Astrocyte (in vitro differentiated cells and primary cell): Measurements from ENCODE around the gene TRMT1. TPM values are rescaled to one million over a fixed set of nuclear protein-coding genes. Genes with fewer than 3 reads are reported as not detected.

ENCODE experiments used
- DNase-seq: peaks from one replicate; pipeline ENCODE4 v3.0.0-alpha.2; 2010; ENCODE audit warnings: low read depth
- FAIRE-seq: peaks from 2 replicates; lab custom pipeline; 2011; peaks lifted over from hg19 to GRCh38; lab: Jason Lieb, UNC
- H2AFZ ChIP-seq: 2 replicates; pipeline ENCODE4 v1.6.0; 2012; ENCODE audit warnings: low read depth, low read length, inconsistent platforms
- H3K27ac ChIP-seq: 2 replicates; pipeline ENCODE4 v1.5.1; 2011; ENCODE audit warnings: low read depth, low read length, inconsistent platforms
- H3K27me3 ChIP-seq: 2 replicates; pipeline ENCODE4 v1.6.0; 2011; ENCODE audit warnings: low read length, inconsistent platforms; ENCODE audit not compliant: insufficient read depth
- H3K36me3 ChIP-seq: 2 replicates; pipeline ENCODE4 v1.5.1; 2011; ENCODE audit warnings: low read length, inconsistent platforms; ENCODE audit not compliant: insufficient read depth
- H3K4me1 ChIP-seq: 2 replicates; pipeline ENCODE4 v1.5.1; 2011; ENCODE audit warnings: low read length, inconsistent platforms; ENCODE audit not compliant: insufficient read depth
- H3K4me2 ChIP-seq: 2 replicates; pipeline ENCODE4 v1.6.0; 2012; ENCODE audit warnings: low read length, inconsistent platforms
- H3K4me3 ChIP-seq: 2 replicates; pipeline ENCODE4 v1.5.1; 2011; ENCODE audit warnings: low read depth, mild to moderate bottlenecking, low read length, inconsistent platforms; ENCODE audit not compliant: insufficient read depth
- H3K79me2 ChIP-seq: 2 replicates; pipeline ENCODE4 v1.6.0; 2012; ENCODE audit warnings: mild to moderate bottlenecking, low read length, inconsistent platforms; ENCODE audit not compliant: insufficient read depth
- H3K9ac ChIP-seq: 2 replicates; pipeline ENCODE4 v1.6.0; 2012; ENCODE audit warnings: mild to moderate bottlenecking, low read length, inconsistent platforms
- H3K9me3 ChIP-seq: 2 replicates; pipeline ENCODE4 v1.5.1; 2012; ENCODE audit warnings: low read depth, mild to moderate bottlenecking, low read length, inconsistent platforms; ENCODE audit not compliant: insufficient read depth
- H4K20me1 ChIP-seq: 2 replicates; pipeline ENCODE4 v1.6.0; 2012; ENCODE audit warnings: low read length, inconsistent platforms; ENCODE audit not compliant: insufficient read depth
- H3K27ac Mint-ChIP-seq: one replicate; pipeline ENCODE4 v1.8.0; 2021; ENCODE audit warnings: mild to moderate bottlenecking, mixed read lengths; ENCODE audit not compliant: unreplicated experiment
- H3K27me3 Mint-ChIP-seq: one replicate; pipeline ENCODE4 v1.8.0; 2021; ENCODE audit warnings: low read depth, mixed read lengths; ENCODE audit not compliant: unreplicated experiment
- H3K36me3 Mint-ChIP-seq: one replicate; pipeline ENCODE4 v1.8.0; 2021; ENCODE audit warnings: low read depth, mixed read lengths; ENCODE audit not compliant: unreplicated experiment
- H3K4me1 Mint-ChIP-seq: one replicate; pipeline ENCODE4 v1.8.0; 2021; ENCODE audit warnings: low read depth, mixed read lengths; ENCODE audit not compliant: unreplicated experiment
- H3K4me3 Mint-ChIP-seq: one replicate; pipeline ENCODE4 v1.8.0; 2021; ENCODE audit warnings: mild to moderate bottlenecking, moderate library complexity, mixed read lengths; ENCODE audit not compliant: unreplicated experiment
- H3K9me3 Mint-ChIP-seq: one replicate; pipeline ENCODE4 v1.8.0; 2021; ENCODE audit warnings: mild to moderate bottlenecking, mixed read lengths; ENCODE audit not compliant: unreplicated experiment
- EZH2 ChIP-seq: IDR thresholded peaks from 2 replicates; pipeline ENCODE4 v1.6.1; 2012; ENCODE audit warnings: mild to moderate bottlenecking, low read length, inconsistent platforms; ENCODE audit not compliant: insufficient read depth
- total RNA-seq: library from RNA; stranded (reverse); gene quantifications from 2 replicates; pipeline ENCODE4 v1.2.1, GENCODE V29; 2021
- TF ChIP-seq, protein P1 (sequence below): IDR thresholded peaks from 2 replicates; pipeline ENCODE4 v1.5.1; 2011; ENCODE audit warnings: low read depth, mild to moderate bottlenecking, inconsistent platforms, low read length, moderate library complexity; ENCODE audit not compliant: insufficient read depth

The TRMT1 gene
- total RNA-seq, 1 donor from 2014 or later: 43.3 TPM

DNA sequence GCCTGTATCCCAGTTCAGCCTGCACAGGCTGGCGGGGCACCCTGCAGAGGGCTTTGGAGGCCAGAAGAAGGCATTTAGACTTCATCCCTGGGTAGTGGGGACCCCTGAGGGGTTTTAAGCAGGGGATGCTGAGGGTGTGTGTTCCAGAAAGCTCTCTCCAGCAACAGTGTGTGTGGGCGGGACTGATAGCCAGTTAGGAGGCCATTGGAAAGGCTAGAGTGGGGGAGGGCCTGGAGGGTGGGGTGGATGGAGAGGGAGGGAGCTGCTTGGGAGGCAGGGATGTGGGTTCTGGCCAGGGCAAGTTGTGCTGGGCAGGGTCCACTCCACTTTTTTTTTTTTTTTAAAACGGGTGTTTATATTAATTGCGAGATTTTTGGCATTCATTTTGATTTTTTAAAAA lies 42.2 kb downstream of the TRMT1 start:
- no peak overlapping the region for H3K4me2 ChIP-seq
- Mint-ChIP-seq H3K27ac (no peak overlapping the region), H3K4me3 (no peak overlapping the region), H3K27me3 (peaks cover 80% of the 10 kb centered on the region), H3K4me1 (peaks cover 1% of the 10 kb centered on the region), H3K9me3 (no peaks in the 10 kb centered on the region), H3K36me3 (peaks cover 17% of the 10 kb centered on the region)
- no peak overlapping the region for H3K9ac ChIP-seq
- no peak overlapping the region for H3K4me3 ChIP-seq
- FAIRE-seq: no peak
- no peaks in the 10 kb centered on the region for H3K9me3 ChIP-seq
- H3K27ac ChIP-seq: no peak overlapping the region
- H3K36me3 ChIP-seq: peaks cover 2% of the 10 kb centered on the region
- H4K20me1 ChIP-seq: peaks cover 64% of the 10 kb centered on the region
- H3K4me1 ChIP-seq: peaks cover 15% of the 10 kb centered on the region
- no peak overlapping the region for H2AFZ ChIP-seq
- TF ChIP-seq EZH2: no peak
- TF ChIP-seq, protein P1, sequence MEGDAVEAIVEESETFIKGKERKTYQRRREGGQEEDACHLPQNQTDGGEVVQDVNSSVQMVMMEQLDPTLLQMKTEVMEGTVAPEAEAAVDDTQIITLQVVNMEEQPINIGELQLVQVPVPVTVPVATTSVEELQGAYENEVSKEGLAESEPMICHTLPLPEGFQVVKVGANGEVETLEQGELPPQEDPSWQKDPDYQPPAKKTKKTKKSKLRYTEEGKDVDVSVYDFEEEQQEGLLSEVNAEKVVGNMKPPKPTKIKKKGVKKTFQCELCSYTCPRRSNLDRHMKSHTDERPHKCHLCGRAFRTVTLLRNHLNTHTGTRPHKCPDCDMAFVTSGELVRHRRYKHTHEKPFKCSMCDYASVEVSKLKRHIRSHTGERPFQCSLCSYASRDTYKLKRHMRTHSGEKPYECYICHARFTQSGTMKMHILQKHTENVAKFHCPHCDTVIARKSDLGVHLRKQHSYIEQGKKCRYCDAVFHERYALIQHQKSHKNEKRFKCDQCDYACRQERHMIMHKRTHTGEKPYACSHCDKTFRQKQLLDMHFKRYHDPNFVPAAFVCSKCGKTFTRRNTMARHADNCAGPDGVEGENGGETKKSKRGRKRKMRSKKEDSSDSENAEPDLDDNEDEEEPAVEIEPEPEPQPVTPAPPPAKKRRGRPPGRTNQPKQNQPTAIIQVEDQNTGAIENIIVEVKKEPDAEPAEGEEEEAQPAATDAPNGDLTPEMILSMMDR: no peak
- no peak for DNase-seq
- peaks cover 32% of the 10 kb centered on the region for H3K79me2 ChIP-seq
- H3K27me3 ChIP-seq: no peaks in the 10 kb centered on the region

DNA sequence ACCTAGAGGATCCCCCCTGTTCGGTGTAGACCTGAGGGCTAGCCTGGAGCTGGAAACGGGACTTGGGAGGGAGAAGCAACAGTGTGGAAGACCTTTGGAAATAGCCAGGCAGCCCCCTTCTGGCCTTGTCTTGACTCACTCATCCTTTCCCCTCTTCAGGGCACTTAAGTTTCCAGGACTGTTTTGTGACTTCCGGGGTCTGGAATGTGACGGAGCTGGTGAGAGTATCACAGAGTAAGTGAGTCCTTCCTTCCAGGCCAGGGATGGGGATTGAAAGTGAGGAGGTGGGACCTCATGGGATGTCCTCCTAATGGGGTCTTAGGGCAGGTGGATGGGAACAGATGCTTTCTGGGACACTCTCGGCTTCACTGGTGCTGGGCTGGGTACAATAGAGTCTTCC lies 43.3 kb downstream of the TRMT1 start:
- TF ChIP-seq, protein P1: no peak
- Histone ChIP-seq H3K9me3 (no peaks in the 10 kb centered on the region), H3K36me3 (peaks cover 2% of the 10 kb centered on the region), H3K4me3 (no peak overlapping the region), H3K27me3 (no peaks in the 10 kb centered on the region), H3K4me2 (no peak overlapping the region), H3K27ac (no peak overlapping the region), H3K79me2 (peaks cover 43% of the 10 kb centered on the region), H2AFZ (no peak overlapping the region), H3K9ac (no peak overlapping the region), H4K20me1 (peaks cover 68% of the 10 kb centered on the region), H3K4me1 (peaks cover 12% of the 10 kb centered on the region)
- Mint-ChIP-seq H3K4me3 (no peak overlapping the region), H3K27ac (no peak overlapping the region), H3K4me1 (no peaks in the 10 kb centered on the region), H3K36me3 (peaks cover 17% of the 10 kb centered on the region), H3K27me3 (peaks cover 85% of the 10 kb centered on the region), H3K9me3 (no peaks in the 10 kb centered on the region)
- no peak for FAIRE-seq
- no peak for DNase-seq

DNA sequence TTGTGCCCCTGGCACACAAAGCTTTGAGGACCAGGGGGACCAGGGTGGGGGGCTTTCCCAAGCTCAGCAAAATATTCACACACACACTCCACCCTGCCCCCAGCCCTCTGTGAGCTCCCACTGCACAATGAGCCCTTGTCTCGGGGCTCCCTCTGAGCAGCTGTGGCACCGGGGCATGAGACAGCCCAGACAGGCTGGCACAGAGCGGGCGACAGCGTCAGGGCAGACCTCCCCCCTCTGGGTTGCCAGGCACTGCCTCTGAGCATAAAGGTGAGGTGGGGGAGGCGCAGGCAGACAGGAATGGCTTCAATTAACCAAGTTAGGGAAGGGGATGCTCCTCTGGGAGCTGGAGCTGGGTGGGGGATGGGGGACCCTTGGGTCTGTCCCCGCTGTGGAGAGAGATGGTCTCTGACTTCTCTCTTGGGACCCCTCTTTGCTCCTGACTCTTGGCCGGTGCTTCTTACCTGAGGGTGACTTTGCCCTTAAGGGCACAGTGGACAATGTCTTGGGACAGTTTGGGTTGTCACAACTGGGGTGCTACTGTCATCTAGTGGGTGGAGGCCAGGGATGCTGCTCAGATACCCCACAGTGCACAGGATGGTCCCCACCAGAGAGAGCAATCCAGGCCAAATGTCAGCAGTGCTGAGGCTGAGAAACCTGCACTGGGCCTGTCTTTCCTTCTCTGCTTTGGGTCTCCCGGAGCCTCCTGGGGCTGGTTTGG lies 44.2 kb downstream of the TRMT1 start:
- Histone ChIP-seq H3K27ac (no peak overlapping the region), H3K4me3 (no peak overlapping the region), H3K4me1 (peaks cover 12% of the 10 kb centered on the region), H2AFZ (no peak overlapping the region), H3K27me3 (no peaks in the 10 kb centered on the region), H3K36me3 (peaks cover 2% of the 10 kb centered on the region), H3K79me2 (peaks cover 50% of the 10 kb centered on the region), H3K9me3 (no peaks in the 10 kb centered on the region), H4K20me1 (peaks cover 72% of the 10 kb centered on the region), H3K4me2 (no peak overlapping the region), H3K9ac (no peak overlapping the region)
- Mint-ChIP-seq H3K9me3 (no peaks in the 10 kb centered on the region), H3K27me3 (peaks cover 86% of the 10 kb centered on the region), H3K4me1 (no peaks in the 10 kb centered on the region), H3K4me3 (no peak overlapping the region), H3K27ac (no peak overlapping the region), H3K36me3 (peaks cover 17% of the 10 kb centered on the region)
- no peak for FAIRE-seq
- TF ChIP-seq, protein P1: no peak
- no peak for TF ChIP-seq EZH2
- no peak for DNase-seq
